Omental fat pad (tissue), 4 donors: ENCODE results near the gene TEX22. TPM values are rescaled to one million over a fixed set of nuclear protein-coding genes. Genes with fewer than 3 reads are reported as not detected.

Source experiments
- ATAC-seq: fragments of 150-250 bp; one replicate; pipeline ENCODE4 v1.9.1; 2016; ENCODE audit warnings: mild to moderate bottlenecking, moderate library complexity; ENCODE audit not compliant: low FRiP score
- DNase-seq: peaks from one replicate; pipeline ENCODE4 v3.0.0-alpha.2; 2019; ENCODE audit warnings: low spot score
- total RNA-seq, 4 donors: library from RNA; depleted of rRNA; stranded (reverse); fragments of >200 nt; gene quantifications; one replicate each; pipeline ENCODE4 v1.1.0, GENCODE V29; 2016
- TF ChIP-seq, protein P1 (sequence below), 3 donors: fragments of 450-650 bp; IDR thresholded peaks; one replicate each; pipeline ENCODE4 v1.5.1; 2016 to 2017; ENCODE audit warnings: antibody characterized with exemption in 3 of 3, mild to moderate bottlenecking in 3 of 3, moderate library complexity in 2 of 3

TEX22 gene
- total RNA-seq, 4 donors from 2014 or later, result 0.24 to 0.47 TPM; not detected in 2

DNA sequence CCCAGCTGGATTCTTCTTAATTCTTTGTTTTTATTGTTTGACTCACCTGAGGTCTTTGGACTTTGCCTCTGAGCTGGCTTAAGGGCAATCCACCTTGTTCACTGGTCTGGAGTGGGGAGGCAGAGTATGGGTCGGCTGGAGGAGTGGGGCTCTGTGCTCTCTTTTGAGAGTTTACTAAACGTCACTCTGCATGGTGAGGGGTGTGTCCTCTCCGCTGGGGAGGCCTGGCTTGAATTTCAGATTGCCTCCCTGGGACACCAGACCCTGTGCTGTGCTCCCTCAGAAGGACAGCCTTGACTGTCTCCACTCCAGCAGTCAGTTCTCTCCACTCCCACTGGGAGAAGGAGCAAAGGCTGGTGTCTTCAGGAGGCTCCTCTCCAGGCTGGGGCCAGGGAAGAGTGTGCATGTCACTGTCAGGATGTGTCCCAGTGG, 19.4 kb downstream of the TEX22 start:
- TF ChIP-seq, protein P1, sequence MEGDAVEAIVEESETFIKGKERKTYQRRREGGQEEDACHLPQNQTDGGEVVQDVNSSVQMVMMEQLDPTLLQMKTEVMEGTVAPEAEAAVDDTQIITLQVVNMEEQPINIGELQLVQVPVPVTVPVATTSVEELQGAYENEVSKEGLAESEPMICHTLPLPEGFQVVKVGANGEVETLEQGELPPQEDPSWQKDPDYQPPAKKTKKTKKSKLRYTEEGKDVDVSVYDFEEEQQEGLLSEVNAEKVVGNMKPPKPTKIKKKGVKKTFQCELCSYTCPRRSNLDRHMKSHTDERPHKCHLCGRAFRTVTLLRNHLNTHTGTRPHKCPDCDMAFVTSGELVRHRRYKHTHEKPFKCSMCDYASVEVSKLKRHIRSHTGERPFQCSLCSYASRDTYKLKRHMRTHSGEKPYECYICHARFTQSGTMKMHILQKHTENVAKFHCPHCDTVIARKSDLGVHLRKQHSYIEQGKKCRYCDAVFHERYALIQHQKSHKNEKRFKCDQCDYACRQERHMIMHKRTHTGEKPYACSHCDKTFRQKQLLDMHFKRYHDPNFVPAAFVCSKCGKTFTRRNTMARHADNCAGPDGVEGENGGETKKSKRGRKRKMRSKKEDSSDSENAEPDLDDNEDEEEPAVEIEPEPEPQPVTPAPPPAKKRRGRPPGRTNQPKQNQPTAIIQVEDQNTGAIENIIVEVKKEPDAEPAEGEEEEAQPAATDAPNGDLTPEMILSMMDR (IDR thresholded peaks at IDR 0.05), result no peak
- ATAC-seq (no peak), DNase-seq (no peak)

DNA sequence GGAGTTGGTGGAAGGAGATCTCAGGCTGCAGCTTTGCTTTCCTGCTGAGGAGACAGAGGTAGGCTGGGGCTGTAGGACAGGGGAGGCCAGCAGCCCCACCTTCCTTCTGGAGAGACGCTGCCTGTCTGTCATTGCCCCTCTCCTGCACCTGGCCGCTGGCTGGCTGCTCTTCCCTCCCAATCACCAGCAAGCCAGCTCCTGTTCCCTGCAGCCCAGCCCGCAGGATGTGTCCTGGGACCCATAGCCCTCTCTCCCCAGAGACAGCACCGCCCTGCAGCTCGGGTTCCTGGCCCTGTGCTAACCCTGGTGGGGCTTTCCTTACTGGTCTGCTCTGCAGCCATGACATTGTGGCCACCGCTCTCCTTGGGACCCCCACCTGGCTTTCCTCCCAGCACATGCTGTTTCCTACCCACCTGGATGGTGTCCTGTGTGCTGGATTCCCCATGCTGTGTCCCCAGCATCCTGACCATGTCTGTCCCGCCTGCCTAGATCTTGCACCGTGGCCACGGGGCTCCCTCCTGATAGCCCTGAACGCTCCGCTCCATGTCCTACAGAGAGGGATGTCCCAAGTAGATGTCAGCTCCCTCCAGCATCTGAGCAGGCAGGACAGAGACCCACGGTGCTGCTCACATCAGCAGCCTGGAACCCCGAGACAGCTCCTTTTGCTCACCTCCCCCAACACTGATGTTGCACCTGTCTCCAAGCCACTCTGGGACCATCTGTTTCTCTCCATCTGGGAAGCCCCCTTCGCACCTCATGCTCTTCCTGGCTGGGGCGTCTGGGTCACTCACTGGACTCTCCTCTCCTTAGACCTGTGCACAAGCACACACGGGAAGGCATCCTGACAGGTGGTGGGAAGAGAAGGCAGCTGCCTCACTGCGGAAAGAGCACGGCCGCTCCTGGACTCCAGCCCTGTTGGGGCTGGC, 20.2 kb downstream of the TEX22 start:
- TF ChIP-seq, protein P1 (IDR thresholded peaks at IDR 0.05), result no peak
- no peak for DNase-seq
- ATAC-seq, result no peak

DNA sequence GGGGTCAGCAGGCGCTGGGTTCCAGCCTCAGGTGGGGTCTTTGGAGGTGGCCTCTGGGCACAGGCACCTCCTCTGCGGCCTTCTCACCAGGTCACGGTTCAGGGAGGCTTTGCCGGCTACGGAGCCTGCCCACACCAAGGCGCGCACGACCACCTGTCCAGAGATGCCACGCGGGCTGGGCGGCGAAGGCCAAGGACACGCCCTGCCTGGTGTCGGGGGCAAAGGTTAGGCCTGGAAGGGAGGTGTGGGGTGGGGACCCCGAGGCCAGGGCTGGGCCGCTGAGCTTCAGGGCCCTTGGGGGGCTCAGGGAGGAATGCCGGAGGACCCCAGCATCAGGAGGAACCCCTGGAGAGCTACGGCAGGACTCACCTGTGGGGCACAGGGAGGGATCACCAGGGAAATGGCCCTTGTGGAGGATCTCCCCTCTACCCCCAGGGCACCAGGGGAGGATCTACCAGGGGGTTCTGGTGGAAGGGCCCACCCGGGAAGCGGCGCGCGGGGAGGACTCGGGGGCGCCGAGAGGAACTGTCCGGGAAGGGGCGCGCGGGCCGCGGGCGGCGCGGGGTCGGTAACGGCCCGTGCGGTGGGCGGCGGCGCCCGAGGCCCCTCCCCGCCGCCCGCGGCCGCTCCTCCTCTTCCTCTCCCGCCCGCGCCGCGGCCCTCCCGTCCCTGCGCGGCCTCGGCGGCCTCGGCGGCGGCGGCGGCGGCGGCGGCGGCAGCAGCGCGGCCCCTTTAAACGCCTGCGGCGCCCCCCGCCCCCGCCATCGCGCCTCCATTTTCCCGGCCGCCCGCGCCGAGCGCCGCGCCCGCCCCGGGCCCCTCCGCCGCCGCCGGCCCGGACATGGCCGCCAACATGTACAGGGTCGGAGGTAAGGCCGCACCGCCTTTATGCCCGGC, 21.1 kb downstream of the TEX22 start, which contains the start of gene MTA1:
Gene MTA1 (plus strand): TSS at position 633 of the 897 bp plus-strand sequence. CDS start 209 bp downstream, at position 842.
- DNase-seq (no peak), ATAC-seq (peak; percentile 59)
- TF ChIP-seq, protein P1 (IDR thresholded peaks at IDR 0.05), result no peak

DNA sequence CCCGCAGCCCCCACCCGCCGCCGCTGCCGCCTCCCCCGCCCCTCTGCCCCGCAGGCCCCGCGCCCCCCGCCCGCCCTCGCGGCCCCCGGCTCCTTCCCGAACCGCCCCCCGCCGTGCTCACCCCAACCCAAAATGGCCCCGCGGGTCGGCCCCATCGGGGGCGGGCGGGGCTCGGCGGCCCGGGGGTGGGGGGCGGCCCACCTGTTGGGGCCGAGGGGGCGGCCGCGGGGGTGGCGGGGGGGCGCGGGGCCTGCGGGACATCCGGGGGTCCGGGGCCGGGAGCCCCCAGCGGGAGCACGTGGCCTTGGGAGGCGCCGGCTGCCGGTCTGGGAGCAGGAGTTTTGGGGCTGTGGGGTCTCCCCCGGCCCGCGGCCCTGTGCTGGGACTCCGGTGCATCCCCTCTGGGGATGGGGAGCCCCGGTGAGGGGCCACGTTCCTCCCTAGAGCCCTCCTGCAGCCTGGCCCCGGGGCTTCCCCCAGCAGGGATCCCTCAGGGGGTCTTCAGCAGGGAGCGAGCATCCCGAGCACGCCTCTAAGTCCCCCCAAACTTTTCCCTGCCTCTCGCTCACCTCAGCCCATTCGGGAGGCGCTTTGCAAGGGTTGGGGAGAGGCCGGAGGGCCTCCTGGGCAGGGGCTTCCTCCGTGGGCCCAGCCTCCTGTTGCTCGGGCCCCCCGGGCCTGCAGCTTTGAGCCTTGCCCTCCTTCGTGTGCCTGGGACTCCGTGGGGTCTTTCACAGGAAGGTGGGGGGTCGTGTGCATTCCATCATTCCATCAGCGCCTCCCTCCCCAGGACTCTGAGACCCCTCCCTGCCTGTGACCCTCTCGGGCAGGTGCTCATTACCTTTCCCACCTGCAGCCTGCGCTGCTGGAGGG, 22.0 kb downstream of the TEX22 start:
- TF ChIP-seq, protein P1 (IDR thresholded peaks at IDR 0.05), result no peak
- DNase-seq (no peak), ATAC-seq (no peak)

DNA sequence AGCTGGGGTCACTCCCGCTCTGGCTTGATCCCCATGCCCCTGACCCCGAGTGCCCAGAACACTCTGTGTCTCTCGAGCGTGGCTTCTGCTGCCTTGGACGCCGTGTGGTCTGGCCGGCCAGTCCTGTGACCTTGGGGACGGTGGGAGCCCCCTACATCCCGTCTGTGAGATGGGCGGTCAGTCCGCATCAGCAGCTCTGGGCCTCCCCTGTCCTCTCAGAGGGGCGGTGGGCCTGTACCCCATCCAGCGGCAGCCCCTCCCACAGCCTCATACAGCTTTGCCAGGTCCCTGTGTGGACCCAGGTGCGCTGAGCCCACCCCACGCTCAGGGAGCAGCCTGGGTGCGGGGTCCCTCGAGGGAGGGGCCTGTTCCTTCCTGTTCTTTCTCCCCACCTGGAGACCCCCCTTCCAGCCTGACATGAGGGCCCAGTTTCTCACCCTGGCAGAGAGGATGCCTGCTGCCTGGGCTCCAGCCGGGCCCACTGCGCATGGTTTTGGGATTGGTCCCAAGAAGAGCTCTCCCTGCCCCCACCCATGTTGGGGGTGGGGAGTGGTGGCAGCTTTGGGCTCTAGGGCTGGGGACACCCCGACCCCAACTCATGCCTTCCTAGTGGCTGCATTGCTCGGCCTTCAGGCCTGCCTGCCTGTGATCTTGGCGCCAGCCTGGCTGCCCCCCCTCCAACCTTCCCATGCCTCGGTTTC, 22.8 kb downstream of the TEX22 start:
- TF ChIP-seq, protein P1 (IDR thresholded peaks at IDR 0.05), result no peak
- no peak for DNase-seq
- ATAC-seq, result no peak
